Measurements from ENCODE around the gene LPIN3. TPM values are rescaled to one million over a fixed set of nuclear protein-coding genes. Genes with fewer than 3 reads are reported as not detected.

LPIN3 gene
- total RNA-seq, 2 experiments from 2014 or later = 1.9 to 2.4 TPM

DNA sequence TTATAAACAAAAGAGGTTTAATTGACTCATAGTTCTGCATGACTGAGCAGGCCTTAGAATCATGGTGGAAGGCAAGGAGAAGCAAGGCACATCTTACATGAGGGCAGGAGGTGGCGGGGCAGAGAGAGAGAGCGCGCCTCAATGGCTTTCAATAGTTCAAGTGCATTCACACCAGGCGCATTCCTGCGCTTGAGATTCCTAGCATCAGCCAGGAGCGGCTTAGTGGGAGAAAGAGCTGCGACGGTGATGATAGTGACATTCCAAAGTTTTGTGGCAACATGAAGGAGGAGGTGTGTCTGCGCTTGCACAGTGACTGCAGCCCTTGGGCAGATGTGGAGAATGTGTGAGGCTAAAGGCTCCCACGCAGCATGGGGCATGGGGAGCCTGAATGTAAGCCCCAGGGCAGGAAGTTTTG lies 51.0 kb downstream of the LPIN3 start:
- CTCF ChIA-PET = no interaction called here
- H3K27me3 Mint-ChIP-seq = no peaks in the 10 kb centered on the region
- Histone ChIP-seq H3K36me3 (ENCODE audit: insufficient read depth, low read length) (no peaks in the 10 kb centered on the region), H3K4me1 (ENCODE audit: insufficient read depth, low read length) (no peaks in the 10 kb centered on the region), H3K27ac (ENCODE audit: low read depth in 1 of 2, low read length in 2 of 2) (no peak overlapping the region), H3K27me3 (ENCODE audit: control insufficient read depth in 1 of 2, insufficient read depth in 2 of 2, low read length in 2 of 2) (no peaks in the 10 kb centered on the region), H3K9me3 (ENCODE audit: control insufficient read depth in 1 of 2, insufficient read depth in 1 of 2, low read length in 2 of 2) (no peaks in the 10 kb centered on the region), H3K4me3 (ENCODE audit: low read length) (no peak overlapping the region)
- H3K4me1 Mint-ChIP-seq (ENCODE audit: low read depth) = no peaks in the 10 kb centered on the region
- no peaks in the 10 kb centered on the region for H3K9me3 Mint-ChIP-seq
- ATAC-seq (ENCODE audit: poor library complexity) (no peak), DNase-seq (no peak)
- intact Hi-C loops (cut with DNase I, micrococcal nuclease) = no loop called here
- POLR2A ChIA-PET = no interaction called here
- no peak overlapping the region for H3K4me3 Mint-ChIP-seq
- TF ChIP-seq, protein P1, sequence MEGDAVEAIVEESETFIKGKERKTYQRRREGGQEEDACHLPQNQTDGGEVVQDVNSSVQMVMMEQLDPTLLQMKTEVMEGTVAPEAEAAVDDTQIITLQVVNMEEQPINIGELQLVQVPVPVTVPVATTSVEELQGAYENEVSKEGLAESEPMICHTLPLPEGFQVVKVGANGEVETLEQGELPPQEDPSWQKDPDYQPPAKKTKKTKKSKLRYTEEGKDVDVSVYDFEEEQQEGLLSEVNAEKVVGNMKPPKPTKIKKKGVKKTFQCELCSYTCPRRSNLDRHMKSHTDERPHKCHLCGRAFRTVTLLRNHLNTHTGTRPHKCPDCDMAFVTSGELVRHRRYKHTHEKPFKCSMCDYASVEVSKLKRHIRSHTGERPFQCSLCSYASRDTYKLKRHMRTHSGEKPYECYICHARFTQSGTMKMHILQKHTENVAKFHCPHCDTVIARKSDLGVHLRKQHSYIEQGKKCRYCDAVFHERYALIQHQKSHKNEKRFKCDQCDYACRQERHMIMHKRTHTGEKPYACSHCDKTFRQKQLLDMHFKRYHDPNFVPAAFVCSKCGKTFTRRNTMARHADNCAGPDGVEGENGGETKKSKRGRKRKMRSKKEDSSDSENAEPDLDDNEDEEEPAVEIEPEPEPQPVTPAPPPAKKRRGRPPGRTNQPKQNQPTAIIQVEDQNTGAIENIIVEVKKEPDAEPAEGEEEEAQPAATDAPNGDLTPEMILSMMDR (IDR thresholded peaks at IDR 0.05) = no peak
- H3K27ac Mint-ChIP-seq = no peak overlapping the region
- no peaks in the 10 kb centered on the region for H3K36me3 Mint-ChIP-seq (ENCODE audit: low read depth)

DNA sequence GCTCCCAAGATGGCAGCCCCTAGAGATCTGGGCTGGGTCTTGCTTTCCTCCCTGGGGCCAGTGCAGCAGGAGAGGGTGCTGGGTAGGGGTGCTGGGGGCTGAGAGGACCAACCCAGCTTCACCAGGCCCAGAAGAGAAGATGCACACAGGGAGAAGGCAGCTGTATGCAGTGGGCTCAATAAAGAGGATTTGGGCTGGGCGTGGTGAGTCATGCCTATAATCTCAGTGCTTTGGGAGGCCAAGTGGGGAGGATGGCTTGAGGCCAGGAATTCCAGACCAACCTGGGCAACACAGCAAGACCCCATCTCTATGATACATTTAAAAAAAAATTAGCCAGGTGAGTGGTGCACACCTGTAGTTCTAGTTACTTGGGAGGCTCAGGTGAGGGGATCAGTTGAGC lies 51.7 kb downstream of the LPIN3 start:
- POLR2A ChIA-PET = no interaction called here
- Mint-ChIP-seq H3K4me1 (ENCODE audit: low read depth) (no peaks in the 10 kb centered on the region), H3K9me3 (no peaks in the 10 kb centered on the region), H3K36me3 (ENCODE audit: low read depth) (no peaks in the 10 kb centered on the region), H3K27ac (no peak overlapping the region), H3K4me3 (no peak overlapping the region), H3K27me3 (no peaks in the 10 kb centered on the region)
- intact Hi-C loops (cut with DNase I, micrococcal nuclease) = no loop called here
- H3K27me3 ChIP-seq (ENCODE audit: control insufficient read depth in 1 of 2, insufficient read depth in 2 of 2, low read length in 2 of 2) = no peaks in the 10 kb centered on the region
- ATAC-seq (ENCODE audit: poor library complexity) (no peak), DNase-seq (no peak)
- H3K27ac ChIP-seq (ENCODE audit: low read depth in 1 of 2, low read length in 2 of 2) = no peak overlapping the region
- TF ChIP-seq, protein P1 (IDR thresholded peaks at IDR 0.05) = no peak
- no peaks in the 10 kb centered on the region for H3K9me3 ChIP-seq (ENCODE audit: control insufficient read depth in 1 of 2, insufficient read depth in 1 of 2, low read length in 2 of 2)
- H3K4me1 ChIP-seq (ENCODE audit: insufficient read depth, low read length) = no peaks in the 10 kb centered on the region
- H3K4me3 ChIP-seq (ENCODE audit: low read length) = no peak overlapping the region
- H3K36me3 ChIP-seq (ENCODE audit: insufficient read depth, low read length) = no peaks in the 10 kb centered on the region
- CTCF ChIA-PET = no interaction called here

DNA sequence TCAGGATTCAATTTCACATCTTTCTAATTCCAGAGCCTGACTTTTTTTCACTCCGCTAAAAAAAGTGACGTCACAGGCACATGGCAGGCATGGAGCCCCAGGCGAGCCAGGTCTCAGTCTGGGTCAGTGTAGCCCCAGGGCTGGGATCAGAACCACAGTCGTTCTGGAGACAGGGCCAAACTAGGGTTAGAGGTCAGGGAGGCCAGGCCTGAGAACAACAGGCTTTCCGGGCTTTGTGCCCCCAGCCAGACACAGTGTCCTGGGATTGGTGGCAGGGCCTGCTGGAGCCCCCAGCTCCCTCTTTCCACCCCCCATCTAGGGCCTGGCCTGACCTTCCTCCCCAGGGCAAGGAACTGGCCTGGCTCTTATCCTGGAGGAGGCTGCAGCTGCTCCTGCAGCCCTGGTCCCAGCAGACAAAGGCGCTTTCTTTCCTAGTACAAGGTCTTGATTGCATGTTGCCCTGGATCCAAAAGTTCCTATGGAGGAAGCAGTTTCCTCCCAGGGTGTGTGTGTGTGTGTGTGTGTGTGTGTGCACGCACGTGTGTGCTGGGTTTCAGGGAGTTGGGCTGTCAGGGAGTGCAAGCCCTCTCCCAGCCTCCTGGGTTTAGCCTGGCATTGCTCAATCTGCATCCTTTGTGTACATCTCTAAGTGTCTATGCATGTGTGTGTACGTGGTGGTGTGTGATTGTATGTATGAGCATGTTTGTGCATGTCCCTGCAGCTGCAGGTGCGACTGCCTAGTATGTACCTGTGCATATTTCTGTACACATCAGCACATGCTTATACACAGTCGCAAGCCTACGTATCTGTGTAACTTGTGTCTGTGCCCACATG lies 52.5 kb downstream of the LPIN3 start:
- ATAC-seq (ENCODE audit: poor library complexity) (no peak), DNase-seq (no peak)
- Mint-ChIP-seq H3K27me3 (no peaks in the 10 kb centered on the region), H3K4me3 (no peak overlapping the region), H3K27ac (no peak overlapping the region), H3K36me3 (ENCODE audit: low read depth) (no peaks in the 10 kb centered on the region), H3K4me1 (ENCODE audit: low read depth) (no peaks in the 10 kb centered on the region), H3K9me3 (no peaks in the 10 kb centered on the region)
- H3K36me3 ChIP-seq (ENCODE audit: insufficient read depth, low read length) = no peaks in the 10 kb centered on the region
- H3K4me3 ChIP-seq (ENCODE audit: low read length) = no peak overlapping the region
- CTCF ChIA-PET = no interaction called here
- H3K4me1 ChIP-seq (ENCODE audit: insufficient read depth, low read length) = no peaks in the 10 kb centered on the region
- H3K27me3 ChIP-seq (ENCODE audit: control insufficient read depth in 1 of 2, insufficient read depth in 2 of 2, low read length in 2 of 2) = no peaks in the 10 kb centered on the region
- TF ChIP-seq, protein P1 (IDR thresholded peaks at IDR 0.05) = no peak
- H3K27ac ChIP-seq (ENCODE audit: low read depth in 1 of 2, low read length in 2 of 2) = no peak overlapping the region
- intact Hi-C loops (cut with DNase I, micrococcal nuclease) = no loop called here
- POLR2A ChIA-PET = no interaction called here
- H3K9me3 ChIP-seq (ENCODE audit: control insufficient read depth in 1 of 2, insufficient read depth in 1 of 2, low read length in 2 of 2) = no peaks in the 10 kb centered on the region
